BLaER1 treated with 17β-estradiol and CSF1 and Interleukin-3, amounts not matched to agents 10 nM and 100 nM (cell line): ENCODE results near the gene RPA1.
"Not testable (repeated sequence)": the region's sequence is repeated elsewhere in the genome, so short reads cannot be mapped to it uniquely, and the experiment has no call there.

Experiments
- H3K27ac ChIP-seq, 11 experiments: shearing (Covaris generic); formaldehyde crosslinking; 2 replicates each; pipeline ENCODE4 v1.8.1; 2022
- H3K27me3 ChIP-seq, 11 experiments: shearing (Covaris generic); formaldehyde crosslinking; 2 replicates each; pipeline ENCODE4 v1.8.1; 2022
- H3K36me3 ChIP-seq, 11 experiments: shearing (Covaris generic); formaldehyde crosslinking; 2 replicates each; pipeline ENCODE4 v1.8.1; 2022
- H3K4me1 ChIP-seq, 10 experiments: shearing (Covaris generic); formaldehyde crosslinking; 2 replicates each; pipeline ENCODE4 v1.8.1; 2022
- H3K4me2 ChIP-seq, 11 experiments: shearing (Covaris generic); formaldehyde crosslinking; 2 replicates each; pipeline ENCODE4 v1.8.1; 2022
- H3K4me3 ChIP-seq, 10 experiments: shearing (Covaris generic); formaldehyde crosslinking; 2 replicates each; pipeline ENCODE4 v1.8.1; 2022
- H3K9ac ChIP-seq, 11 experiments: shearing (Covaris generic); formaldehyde crosslinking; 2 replicates each; pipeline ENCODE4 v1.8.1; 2022
- H3K9me3 ChIP-seq, 11 experiments: shearing (Covaris generic); formaldehyde crosslinking; replicated peaks in 1 of 11; 2 replicates each; pipeline ENCODE4 v1.8.1; 2022
- H4K20me1 ChIP-seq, 11 experiments: shearing (Covaris generic); formaldehyde crosslinking; 2 replicates each; pipeline ENCODE4 v1.8.1; 2022
- Cebpa-rat ChIP-seq, 11 experiments: shearing (Covaris generic); IDR thresholded peaks; 2 replicates each; pipeline ENCODE4 v1.8.1; 2022

The RPA1 gene

GRCh38 chr17:1830288-1830687 lies 483 bp downstream of the RPA1 start:
- Histone ChIP-seq H4K20me1 (peaks cover 6 to 38% (median 24%) of the 10 kb centered on the region in 11 experiments; a peak in 15 of 22 replicates), H3K27me3 (no peaks in the 10 kb centered on the region), H3K4me1 (peaks cover 27 to 57% (median 36%) of the 10 kb centered on the region in 10 experiments), H3K27ac (peak overlapping the region in 10 of 11 experiments; percentile 40 to 81 (median 76); a peak in 18 of 22 replicates), H3K9me3 (no peaks in the 10 kb centered on the region), H3K9ac (peak overlapping the region; percentile 77 to 86 (median 83)), H3K36me3 (peaks cover 29 to 60% (median 53%) of the 10 kb centered on the region in 11 experiments), H3K4me2 (peak overlapping the region; percentile 73 to 99 (median 89)), H3K4me3 (peak overlapping the region; percentile 59 to 88 (median 76))
- no peak for TF ChIP-seq Cebpa-rat (IDR thresholded peaks at IDR 0.05)

GRCh38 chr17:1834380-1835149 lies 4.8 kb downstream of the RPA1 start:
- no peaks in the 10 kb centered on the region for H3K9me3 ChIP-seq
- H3K4me3 ChIP-seq: no peak overlapping the region
- H3K27me3 ChIP-seq: no peaks in the 10 kb centered on the region
- H3K36me3 ChIP-seq: peaks cover 24 to 77% (median 59%) of the 10 kb centered on the region in 11 experiments; a peak in 21 of 22 replicates
- peaks cover 6 to 73% (median 50%) of the 10 kb centered on the region in 11 experiments; a peak in 17 of 22 replicates for H4K20me1 ChIP-seq
- H3K4me1 ChIP-seq: peaks cover 16 to 44% (median 22%) of the 10 kb centered on the region in 10 experiments
- TF ChIP-seq Cebpa-rat (IDR thresholded peaks at IDR 0.05): no peak
- no peak overlapping the region for H3K4me2 ChIP-seq
- H3K9ac ChIP-seq: 0 out of 22 replicates have a peak overlapping the region, but pooled peaks of 1 of the 11 experiments have one; percentile 29
- H3K27ac ChIP-seq: no peak overlapping the region

DNA sequence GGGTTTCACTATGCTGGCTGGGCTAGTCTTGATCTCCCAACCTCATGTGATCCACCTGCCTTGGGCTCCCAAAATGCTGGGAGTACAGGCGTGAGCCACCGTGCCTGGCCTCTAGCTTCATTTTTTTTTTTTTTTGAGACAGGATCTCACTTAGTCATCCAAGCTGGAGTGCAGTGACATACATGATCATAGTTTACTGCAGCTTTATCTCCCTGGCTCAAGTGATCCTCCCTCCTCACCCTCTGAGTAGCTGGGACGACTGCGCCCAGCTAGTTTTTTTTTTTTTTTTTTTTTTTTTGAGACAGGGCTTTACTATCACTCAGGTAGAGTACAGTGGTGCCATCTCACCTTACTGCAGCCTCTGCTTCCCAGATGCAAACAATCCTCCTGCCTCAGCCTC lies 9.7 kb downstream of the RPA1 start:
- no peak for TF ChIP-seq Cebpa-rat (IDR thresholded peaks at IDR 0.05)
- Histone ChIP-seq H4K20me1 (peaks cover 6 to 70% (median 53%) of the 10 kb centered on the region in 11 experiments; a peak in 18 of 22 replicates), H3K4me1 (peaks cover 0 to 5% (median 0%) of the 10 kb centered on the region in 10 experiments; a peak in 2 of 20 replicates), H3K36me3 (peaks cover 42 to 98% (median 74%) of the 10 kb centered on the region in 11 experiments), H3K27me3 (no peaks in the 10 kb centered on the region), H3K4me2 (no peak overlapping the region), H3K9ac (no peak overlapping the region), H3K27ac (no peak overlapping the region), H3K9me3 (no peaks in the 10 kb centered on the region), H3K4me3 (no peak overlapping the region)

DNA sequence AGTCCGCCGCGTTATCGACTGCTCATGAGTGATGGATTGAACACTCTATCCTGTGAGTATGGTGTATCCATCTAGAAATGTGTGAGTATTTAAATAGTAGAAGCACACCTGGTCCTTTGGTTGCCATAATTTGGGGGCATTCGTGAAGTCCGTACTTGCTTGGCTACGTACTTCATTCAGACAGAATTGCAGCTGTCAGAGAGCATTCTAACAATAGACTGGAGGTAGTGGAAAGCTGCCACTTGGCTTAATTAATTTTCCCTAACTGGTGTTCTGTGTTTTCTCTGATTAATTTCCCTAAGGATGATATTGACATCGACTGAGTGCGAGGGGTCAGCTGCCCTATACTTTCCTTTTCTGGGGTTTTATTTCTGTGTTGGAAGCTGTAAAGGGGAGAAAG lies 14.1 kb downstream of the RPA1 start:
- Histone ChIP-seq H3K27ac (no peak overlapping the region), H3K27me3 (no peaks in the 10 kb centered on the region), H4K20me1 (peaks cover 0 to 35% (median 27%) of the 10 kb centered on the region in 11 experiments; a peak in 17 of 22 replicates), H3K9ac (peak overlapping the region in 1 of 11 experiments; percentile 12; a peak in 1 of 22 replicates), H3K36me3 (peaks cover 64 to 99% (median 87%) of the 10 kb centered on the region in 11 experiments), H3K9me3 (no peaks in the 10 kb centered on the region), H3K4me3 (no peak overlapping the region), H3K4me1 (no peaks in the 10 kb centered on the region), H3K4me2 (no peak overlapping the region)
- TF ChIP-seq Cebpa-rat (IDR thresholded peaks at IDR 0.05): no peak

- no peaks in the 10 kb centered on the region for H3K9me3 ChIP-seq
- no peak overlapping the region for H3K27ac ChIP-seq
- no peak overlapping the region for H3K4me2 ChIP-seq
- TF ChIP-seq Cebpa-rat (IDR thresholded peaks at IDR 0.05): no peak
- peak overlapping the region in 3 of 11 experiments; percentile 14 to 47 (median 14); a peak in 1 of 22 replicates for H3K9ac ChIP-seq
- peaks cover 0 to 12% (median 0%) of the 10 kb centered on the region in 11 experiments; a peak in 9 of 22 replicates for H4K20me1 ChIP-seq
- H3K4me1 ChIP-seq: no peaks in the 10 kb centered on the region
- peaks cover 94 to 100% (median 98%) of the 10 kb centered on the region in 11 experiments for H3K36me3 ChIP-seq
- no peaks in the 10 kb centered on the region for H3K27me3 ChIP-seq
- no peak overlapping the region for H3K4me3 ChIP-seq
Measured at GRCh38 chr17:1847191-1847590, 17.4 kb downstream of the RPA1 start.

GRCh38 chr17:1852327-1852726 lies 22.5 kb downstream of the RPA1 start:
- Histone ChIP-seq H3K4me1 (no peaks in the 10 kb centered on the region), H3K27me3 (no peaks in the 10 kb centered on the region), H3K27ac (no peak overlapping the region), H3K4me3 (no peak overlapping the region), H3K9me3 (no peaks in the 10 kb centered on the region), H4K20me1 (peaks cover 0 to under 1% (median 0%) of the 10 kb centered on the region in 11 experiments; a peak in 2 of 22 replicates), H3K9ac (no peak overlapping the region), H3K36me3 (peaks cover 87 to 97% (median 91%) of the 10 kb centered on the region in 11 experiments), H3K4me2 (no peak overlapping the region)
- TF ChIP-seq Cebpa-rat (IDR thresholded peaks at IDR 0.05): no peak

DNA sequence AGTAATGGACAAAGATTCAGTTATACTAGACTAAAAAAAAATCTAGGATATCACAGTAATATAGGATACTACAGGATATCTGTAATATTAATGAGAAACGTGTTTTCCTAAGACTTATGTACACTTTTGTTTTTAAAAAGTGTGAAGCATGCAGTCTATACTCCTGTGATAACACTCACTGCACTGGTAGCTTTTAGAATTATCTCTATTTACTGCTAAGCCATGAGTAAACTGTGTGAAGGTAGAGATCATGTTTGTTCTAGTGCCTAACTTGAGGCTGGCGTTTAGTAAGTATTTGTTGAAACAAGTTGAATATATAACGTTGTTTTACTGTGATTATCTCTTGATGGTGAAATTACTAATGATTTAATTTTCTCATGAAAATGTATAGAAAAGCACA lies 23.9 kb downstream of the RPA1 start:
- Histone ChIP-seq H3K36me3 (peaks cover 81 to 92% (median 85%) of the 10 kb centered on the region in 11 experiments), H3K4me3 (no peak overlapping the region), H3K4me1 (no peaks in the 10 kb centered on the region), H4K20me1 (no peaks in the 10 kb centered on the region), H3K27ac (no peak overlapping the region), H3K4me2 (no peak overlapping the region), H3K27me3 (no peaks in the 10 kb centered on the region), H3K9ac (no peak overlapping the region), H3K9me3 (no peaks in the 10 kb centered on the region)
- no peak for TF ChIP-seq Cebpa-rat (IDR thresholded peaks at IDR 0.05)

DNA sequence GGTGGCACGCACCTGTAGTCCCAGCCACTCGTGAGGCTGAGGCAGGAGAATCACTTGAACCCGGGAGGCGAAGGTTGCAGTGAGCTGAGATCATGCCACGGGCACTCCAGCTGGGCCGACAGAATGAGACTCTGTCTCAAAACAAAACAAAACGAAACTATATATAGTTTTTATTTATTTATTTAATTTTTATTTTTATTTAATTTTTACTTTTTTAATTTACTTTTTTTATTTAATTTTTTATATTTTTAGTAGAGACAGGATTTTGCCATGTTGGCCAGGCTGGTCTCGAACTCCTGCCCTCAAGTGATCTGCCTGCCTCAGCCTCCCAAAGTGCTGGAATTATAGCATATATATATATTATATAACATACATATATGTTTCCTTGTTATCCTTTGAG lies 26.7 kb downstream of the RPA1 start:
- H3K27me3 ChIP-seq, H3K4me2 ChIP-seq, H3K4me3 ChIP-seq, H3K27ac ChIP-seq, H4K20me1 ChIP-seq, H3K4me1 ChIP-seq, H3K9ac ChIP-seq, H3K9me3 ChIP-seq: not testable (repeated sequence)
- H3K36me3 ChIP-seq: peaks cover 72 to 92% (median 83%) of the 10 kb centered on the region in 11 experiments

GRCh38 chr17:1860978-1861377 lies 31.2 kb downstream of the RPA1 start:
- H3K4me1 ChIP-seq: no peaks in the 10 kb centered on the region
- H3K4me3 ChIP-seq: no peak overlapping the region
- H3K9ac ChIP-seq: peak overlapping the region in 1 of 11 experiments; percentile 6; a peak in 1 of 22 replicates
- H3K27ac ChIP-seq: no peak overlapping the region
- H3K27me3 ChIP-seq: no peaks in the 10 kb centered on the region
- no peaks in the 10 kb centered on the region for H3K9me3 ChIP-seq
- H3K4me2 ChIP-seq: no peak overlapping the region
- H4K20me1 ChIP-seq: peaks cover 0 to 6% (median 0%) of the 10 kb centered on the region in 11 experiments; a peak in 3 of 22 replicates
- H3K36me3 ChIP-seq: peaks cover 36 to 87% (median 69%) of the 10 kb centered on the region in 11 experiments
- TF ChIP-seq Cebpa-rat (IDR thresholded peaks at IDR 0.05): no peak
